HG03460 (cell line): ENCODE results near the gene FAM193A.
"Not testable (repeated sequence)": the region's sequence is repeated elsewhere in the genome, so short reads cannot be mapped to it uniquely, and the experiment has no call there.

ENCODE experiments used
- ATAC-seq: cut with Tn5 transposase; IDR thresholded peaks from one replicate; pipeline ENCODE4 v1.9.1; 2021; ENCODE audit not compliant: unreplicated experiment

The FAM193A gene

GRCh38 chr4:2767046-2767704 is 230.7 kb downstream of the FAM193A start:
- no peak for ATAC-seq

- ATAC-seq = no peak
Observed at GRCh38 chr4:2767705-2768074, 231.2 kb downstream of the FAM193A start.

- ATAC-seq = no peak
Observed at GRCh38 chr4:2768124-2768523, 231.7 kb downstream of the FAM193A start.

- no peak for ATAC-seq
Observed at GRCh38 chr4:2768921-2769336, 232.5 kb downstream of the FAM193A start.

- no peak for ATAC-seq
Observed at GRCh38 chr4:2771264-2771663, 234.8 kb downstream of the FAM193A start.

- not testable (repeated sequence) for ATAC-seq
Observed at GRCh38 chr4:2780643-2781042, 244.2 kb downstream of the FAM193A start.

GRCh38 chr4:2781911-2782310 is 245.5 kb downstream of the FAM193A start:
- no peak for ATAC-seq
